HG03378 (cell line): ENCODE results near the gene C1QTNF1.
"Not testable (repeated sequence)": the region's sequence is repeated elsewhere in the genome, so short reads cannot be mapped to it uniquely, and the experiment has no call there.

Experiments
- ATAC-seq: cut with Tn5 transposase; IDR thresholded peaks from one replicate; pipeline ENCODE4 v1.9.1; 2021; ENCODE audit warnings: mild to moderate bottlenecking, moderate library complexity; ENCODE audit not compliant: unreplicated experiment

C1QTNF1 gene

GRCh38 chr17:79022507-79022991, 1.4 kb upstream of the C1QTNF1 start:
- no peak for ATAC-seq

DNA sequence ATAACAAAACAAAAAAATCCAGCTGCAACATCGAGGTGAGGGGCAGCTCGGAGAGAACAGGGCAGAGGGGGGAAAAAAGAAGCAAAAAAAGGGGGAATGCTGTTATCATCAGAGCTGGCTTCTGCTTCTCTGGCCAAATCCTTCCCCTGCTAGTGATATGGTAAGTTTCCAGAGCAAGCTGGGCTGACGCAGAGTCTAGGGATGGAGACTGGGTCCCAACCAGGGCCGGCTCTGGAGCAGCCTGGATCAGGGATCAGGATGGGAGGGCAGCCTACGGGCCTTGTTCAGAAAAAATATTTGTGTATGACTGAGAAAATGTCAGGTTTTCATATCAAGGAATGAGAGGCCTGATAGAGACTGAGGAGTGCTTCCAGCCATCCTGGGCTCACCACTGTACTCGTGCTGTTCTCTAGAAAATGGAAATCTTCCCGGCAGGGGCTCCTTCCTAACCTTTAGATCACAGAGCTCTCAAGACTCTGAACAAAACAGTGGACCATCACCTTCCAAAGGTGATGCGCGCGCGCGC, 726 bp upstream of the C1QTNF1 start:
- no peak for ATAC-seq

- no peak for ATAC-seq
Measured at GRCh38 chr17:79024901-79025737, 1.1 kb downstream of the C1QTNF1 start.

- no peak for ATAC-seq
Measured at GRCh38 chr17:79026376-79027273, 2.7 kb downstream of the C1QTNF1 start.

DNA sequence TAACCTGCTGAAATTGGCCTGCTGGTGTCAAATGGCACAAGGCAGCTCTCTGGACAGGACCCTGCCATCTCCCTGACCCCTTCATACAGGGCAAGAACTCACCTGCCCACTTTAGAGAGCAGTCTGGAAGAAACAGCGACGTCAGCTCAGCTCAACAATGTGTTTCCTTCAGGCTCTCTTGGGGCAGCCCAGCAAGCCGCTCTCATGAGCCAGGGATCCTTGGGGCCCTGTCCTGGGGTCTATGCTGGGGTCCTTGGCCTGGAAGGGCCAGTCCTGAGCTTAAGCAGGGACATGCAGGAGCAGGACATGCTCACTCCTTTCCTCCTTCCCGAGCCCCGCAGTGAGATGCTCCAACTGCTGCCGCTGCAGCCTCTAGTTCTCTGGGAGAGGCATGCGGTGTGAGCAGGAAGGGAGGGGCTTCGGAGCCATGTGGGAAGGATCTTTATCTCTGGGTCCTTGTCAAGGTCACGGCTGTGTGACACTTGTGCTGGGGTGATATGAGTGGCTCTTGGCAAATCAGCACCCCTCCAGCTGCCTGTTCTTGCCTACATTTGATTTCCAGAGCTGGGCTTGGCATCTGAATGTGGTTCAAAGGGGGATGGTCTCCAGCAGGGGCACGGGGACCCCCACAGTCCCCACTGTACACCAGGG, 3.4 kb downstream of the C1QTNF1 start:
- no peak for ATAC-seq

DNA sequence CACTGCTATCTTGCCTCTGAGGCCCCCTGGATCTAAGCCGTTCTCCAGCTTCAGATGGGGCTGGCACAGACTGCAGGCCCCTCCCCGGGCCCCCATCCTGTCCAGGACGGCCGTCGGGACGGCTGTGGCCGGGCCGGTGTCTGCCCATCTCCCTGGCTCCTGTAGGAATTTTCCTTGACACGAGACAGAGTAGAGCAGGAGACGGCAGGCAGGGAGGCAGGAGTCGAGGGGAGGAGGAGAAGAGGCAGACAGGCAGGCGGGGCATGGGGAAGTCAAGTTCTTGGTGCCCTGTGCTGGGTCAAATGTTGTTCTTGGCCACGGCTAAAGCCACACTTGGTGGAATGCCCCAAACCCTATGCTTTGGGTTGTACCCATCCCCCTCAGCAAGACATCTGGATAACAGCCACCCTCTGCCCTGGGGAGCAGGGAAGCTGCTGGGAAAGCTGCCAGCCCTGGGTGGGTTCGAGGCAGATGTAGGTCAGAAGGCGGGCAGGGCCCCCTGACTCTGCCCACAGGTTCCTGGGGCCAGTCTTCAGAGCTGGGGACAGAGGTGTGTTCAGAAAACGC, 4.0 kb downstream of the C1QTNF1 start:
- no peak for ATAC-seq

DNA sequence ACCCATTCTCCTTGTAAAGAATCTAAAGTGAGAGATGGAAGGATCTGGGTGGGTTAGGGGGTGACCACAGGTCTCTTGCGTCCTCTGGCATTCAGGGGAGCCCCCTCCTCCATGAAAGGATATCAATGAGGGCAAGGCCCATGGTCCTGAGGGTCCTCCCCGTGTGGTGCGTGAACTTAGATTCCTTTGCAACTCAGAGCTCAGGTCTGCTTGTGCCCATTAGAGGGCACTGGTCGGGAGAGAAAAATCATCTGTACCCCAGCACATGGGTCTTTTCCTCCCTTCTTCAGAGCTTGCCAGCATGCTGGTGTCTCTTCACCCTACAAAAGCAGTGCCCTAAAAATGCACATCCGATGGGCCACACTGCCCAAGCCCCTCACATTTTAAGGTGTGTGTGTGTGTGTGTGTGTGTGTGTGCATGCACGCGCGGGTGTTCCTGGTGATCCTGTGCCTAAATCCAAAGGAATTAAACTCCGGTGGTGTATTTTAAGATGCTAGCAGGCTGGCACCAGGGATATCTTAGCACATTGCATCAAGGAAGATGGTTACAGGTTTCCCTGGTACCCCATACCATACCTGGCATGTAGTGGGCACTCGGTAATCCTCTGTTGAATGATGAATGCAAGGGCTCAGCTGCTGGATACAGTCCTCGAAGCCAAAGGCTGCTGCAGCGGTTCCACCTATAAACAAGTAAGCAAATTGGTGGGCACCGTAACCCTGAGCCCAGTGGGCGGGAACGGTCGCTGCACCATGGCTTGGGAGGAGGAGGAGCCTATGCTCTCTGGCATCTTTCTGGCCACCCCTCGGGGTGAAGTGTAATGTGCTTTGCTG, 4.7 kb downstream of the C1QTNF1 start:
- ATAC-seq = no peak

GRCh38 chr17:79029327-79030009, 5.5 kb downstream of the C1QTNF1 start:
- no peak for ATAC-seq

DNA sequence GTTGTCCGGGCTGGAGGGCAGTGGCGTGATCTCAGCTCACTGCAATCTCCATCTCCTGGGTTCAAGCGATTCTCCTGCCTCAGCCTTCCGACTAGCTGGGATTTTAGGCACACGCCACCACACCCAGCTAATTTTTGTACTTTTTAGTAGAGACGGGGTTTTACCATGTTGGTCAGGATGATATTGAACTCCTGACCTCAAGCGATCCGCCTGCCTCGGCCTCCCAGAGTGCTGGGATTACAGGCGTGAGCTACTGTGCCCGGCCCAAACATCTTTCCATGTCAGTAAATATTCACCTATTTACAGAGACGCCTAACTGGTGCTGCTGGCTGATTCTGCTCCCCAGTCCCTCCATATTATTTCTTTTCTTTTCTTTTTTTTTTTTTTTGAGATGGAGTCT, 6.7 kb downstream of the C1QTNF1 start:
- ATAC-seq = not testable (repeated sequence)

DNA sequence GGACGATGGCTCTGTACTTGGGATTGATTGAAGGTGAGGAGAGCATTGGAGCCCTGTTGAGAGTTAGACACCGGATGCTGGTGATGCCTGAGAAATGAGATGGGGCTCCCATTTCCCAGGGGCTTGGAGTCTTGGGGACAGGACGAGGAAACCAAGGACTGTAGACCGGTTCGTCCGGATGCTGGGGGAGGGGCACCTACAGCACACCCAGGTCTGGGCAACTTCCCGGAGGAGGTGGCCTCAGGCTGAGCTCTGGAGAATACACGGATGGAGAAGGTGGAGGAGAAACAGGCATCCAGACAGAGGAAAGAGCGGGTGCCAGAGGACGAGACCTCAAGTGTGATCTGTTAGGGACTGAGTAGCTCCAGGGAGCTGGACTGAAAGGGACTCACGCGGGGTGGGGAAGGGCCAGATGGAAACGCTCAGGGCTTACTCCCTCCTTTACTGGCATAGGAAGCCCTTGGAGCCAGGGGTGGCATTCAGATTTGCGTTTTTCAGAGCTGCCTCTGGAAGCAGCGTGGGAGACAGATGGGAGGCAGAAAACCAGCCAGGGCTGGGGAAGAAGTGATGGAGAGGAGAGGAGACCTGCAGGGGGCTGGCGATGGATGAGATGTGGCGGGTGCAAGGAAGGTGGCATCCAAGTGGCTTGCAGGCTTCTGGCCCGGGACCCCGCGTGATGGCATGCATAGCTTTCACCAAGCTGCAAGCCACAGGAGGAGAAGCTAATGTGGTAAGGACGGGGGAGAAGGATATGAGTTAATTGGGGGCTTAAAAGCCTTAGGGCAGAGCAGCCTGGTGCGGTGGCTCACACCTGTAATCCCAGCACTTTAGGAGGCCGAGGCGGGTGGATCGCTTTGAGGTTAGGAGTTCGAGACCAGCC, 8.3 kb downstream of the C1QTNF1 start:
- ATAC-seq = no peak

DNA sequence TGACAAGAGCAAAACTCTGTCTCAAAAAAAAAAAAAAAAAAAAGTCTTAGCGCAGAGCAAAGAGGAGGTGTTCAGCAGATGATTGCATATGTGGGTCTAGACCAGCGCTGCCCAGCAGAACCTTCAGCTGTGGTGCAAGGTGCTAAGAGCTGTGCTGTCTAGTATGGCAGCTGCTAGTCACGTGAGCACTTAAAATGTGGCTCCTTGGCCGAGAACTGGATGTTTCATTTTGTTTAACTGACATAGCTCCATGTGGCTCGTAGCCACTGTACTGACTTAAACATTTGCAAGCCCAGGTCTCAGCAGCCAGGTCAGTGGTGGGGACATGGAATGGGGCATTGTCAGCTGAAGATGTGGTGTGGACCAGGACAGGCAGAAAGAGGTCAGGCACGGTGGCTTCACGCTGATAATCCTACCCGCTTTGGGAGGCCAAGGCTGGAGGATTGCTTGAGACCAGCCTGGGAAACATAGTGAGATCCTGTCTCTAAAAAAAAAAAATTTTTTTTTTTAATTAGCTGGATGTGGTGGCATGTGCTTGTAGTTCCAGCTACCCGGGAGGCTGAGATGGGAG, 9.2 kb downstream of the C1QTNF1 start:
- ATAC-seq = no peak

DNA sequence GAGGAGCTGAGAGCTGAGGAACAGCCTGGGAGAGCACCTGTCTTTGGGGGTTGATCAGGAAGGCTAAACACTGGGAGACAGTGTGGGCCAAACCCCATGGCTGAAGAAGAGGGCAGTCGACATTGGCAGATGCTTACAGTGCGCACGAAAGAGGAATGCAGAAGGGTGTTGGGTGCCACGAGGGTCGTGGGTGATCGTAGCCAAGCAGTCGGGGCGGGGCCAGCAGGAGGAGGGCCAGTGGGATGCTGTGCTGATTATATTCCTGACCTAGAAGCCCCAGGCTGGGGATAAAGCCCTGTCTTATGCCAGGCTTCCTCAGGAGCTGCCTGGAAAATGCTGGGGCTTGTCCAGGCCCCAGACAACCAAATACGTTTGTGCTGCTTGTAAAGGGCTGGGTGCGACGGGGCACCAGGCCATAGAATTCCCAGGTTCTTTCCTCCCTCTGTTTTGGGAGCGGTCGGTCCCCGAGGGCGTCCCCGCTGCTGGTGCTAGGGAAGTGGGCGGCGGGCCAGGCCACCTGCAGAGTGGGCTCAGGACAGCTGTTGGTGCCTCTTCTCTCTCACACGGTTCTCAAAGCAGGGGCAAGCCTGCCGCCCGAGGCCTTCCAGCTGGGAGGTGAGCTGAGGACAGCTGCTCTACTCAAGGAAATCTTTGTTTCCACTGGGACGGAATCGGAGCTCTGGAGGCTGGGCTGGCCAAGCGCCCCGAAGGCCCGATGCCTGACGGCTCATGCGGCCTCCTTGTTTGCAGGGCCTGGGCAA, 10.0 kb downstream of the C1QTNF1 start:
- no peak for ATAC-seq

DNA sequence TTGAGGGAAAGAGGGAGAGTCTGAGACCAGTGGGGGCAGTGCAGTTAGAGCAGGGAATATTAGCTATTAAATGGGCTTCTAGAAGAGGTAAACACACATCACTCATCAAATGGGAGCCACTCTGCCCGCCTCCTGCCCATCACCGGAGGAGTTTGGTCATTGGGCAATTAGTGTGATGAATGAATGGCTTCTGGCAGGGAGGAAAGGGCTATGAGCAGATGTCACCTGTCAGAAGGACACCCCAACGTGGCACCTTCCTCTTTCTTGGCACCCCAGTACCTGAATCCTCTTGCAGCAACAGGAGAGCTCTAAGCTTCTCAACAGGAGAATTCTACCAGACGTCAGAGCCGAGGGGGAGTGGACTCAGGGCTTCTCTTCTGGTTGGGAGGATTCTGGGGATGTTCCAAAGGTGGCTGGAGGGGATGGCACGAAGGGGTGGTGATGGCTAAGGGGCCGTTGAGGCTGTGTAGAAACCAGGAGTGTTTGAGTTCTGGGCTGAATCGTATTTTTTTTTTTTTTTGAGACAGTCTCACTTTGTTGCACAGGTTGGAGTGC, 11.0 kb downstream of the C1QTNF1 start:
- ATAC-seq = no peak

DNA sequence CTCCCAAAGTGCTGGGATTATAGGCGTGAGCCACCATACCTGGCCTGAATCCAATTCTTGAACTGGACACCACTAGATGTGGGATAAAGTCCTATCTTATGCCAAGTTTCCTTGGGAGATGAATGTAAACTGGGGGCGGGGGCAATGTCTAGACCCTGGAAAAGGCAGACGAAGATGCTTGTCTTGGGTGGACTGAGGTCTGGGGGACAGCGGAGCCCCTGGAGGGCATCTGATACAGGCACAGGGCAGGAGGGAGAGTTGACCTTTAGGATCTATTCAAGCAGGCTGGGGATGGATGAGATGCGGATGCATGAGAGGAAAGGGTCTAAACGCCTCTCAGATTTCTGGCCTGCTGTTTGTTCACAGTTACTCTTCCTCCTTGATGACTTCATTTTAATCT, 11.7 kb downstream of the C1QTNF1 start:
- no peak for ATAC-seq

DNA sequence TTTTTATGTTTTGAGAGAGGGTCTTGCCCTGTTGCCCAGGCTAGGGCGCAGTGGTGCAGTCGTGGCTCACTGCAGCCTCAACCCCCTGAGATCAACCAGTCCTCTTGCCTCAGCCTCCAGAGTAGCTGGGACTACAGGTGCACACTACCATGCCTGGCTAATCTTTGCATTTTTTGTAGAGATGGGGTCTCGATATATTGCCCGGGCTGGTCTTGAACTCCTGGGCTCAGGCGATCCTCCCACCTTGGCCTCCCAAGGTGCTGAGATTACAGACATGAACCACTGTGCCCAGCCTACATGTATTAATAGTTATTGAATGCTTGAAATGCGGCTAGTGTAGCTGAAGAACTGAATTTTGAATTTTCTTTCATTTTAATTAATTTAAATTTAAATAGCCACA, 12.2 kb downstream of the C1QTNF1 start:
- ATAC-seq = no peak

DNA sequence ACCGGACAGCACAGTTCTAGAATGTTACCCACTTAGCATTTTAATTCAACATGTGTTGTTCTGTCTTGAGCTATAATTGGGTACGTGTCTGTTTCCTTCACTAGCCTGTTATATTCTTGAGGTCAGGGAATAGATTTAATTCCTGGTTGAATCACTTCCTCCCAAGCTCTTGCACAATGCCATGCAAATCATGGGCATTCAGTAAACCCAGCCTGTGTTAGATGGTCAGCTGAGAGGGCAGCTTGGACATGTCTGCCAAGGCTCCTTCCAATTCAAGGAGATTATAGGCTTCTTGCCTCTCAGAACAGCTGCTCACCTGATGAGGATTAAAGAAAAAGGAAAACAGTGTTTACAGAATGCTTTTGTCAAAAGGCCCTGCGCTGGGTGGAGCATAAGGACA, 12.6 kb downstream of the C1QTNF1 start:
- no peak for ATAC-seq

DNA sequence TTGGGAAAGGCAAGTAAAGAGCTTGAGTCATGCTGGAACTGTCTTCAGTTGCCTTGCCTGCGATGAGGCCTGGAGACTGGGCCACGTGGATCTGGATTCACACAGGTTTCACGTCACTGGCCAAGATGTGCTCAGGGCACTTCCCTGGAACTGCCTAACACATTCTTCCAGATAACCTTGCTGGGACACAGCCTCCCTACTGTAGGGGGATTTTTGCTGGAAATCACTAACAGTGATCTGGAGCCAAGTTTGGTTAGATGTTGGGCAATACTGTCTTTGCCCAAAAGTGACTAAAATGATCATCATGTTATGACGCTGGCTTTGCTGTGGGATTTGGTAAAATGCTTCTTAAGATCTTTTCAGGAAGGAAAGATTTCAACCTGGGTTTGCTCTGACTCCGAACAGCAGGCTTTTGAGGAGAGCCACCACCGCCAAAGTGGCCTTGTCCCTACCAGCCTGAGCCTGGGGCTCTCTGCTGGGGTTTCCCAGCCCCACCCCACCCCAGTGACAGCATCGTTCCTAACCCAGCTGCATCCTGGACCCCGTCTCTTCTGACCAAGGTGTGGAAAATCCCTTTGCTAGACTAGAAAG, 14.7 kb downstream of the C1QTNF1 start:
- no peak for ATAC-seq
